ENCODE measurements around the gene AGBL2.

The AGBL2 gene

GRCh38 chr11:47628026-47628425 is 87.1 kb downstream of the AGBL2 start:
- no peak for DNase-seq (ENCODE audit: low read depth)

- no peak for DNase-seq (ENCODE audit: low read depth)
Observed at GRCh38 chr11:47626234-47626633, 88.9 kb downstream of the AGBL2 start.

GRCh38 chr11:47620836-47621378 is 94.3 kb downstream of the AGBL2 start:
- DNase-seq (ENCODE audit: low read depth) = no peak

- DNase-seq (ENCODE audit: low read depth) = no peak
Observed at GRCh38 chr11:47617417-47617809, 97.8 kb downstream of the AGBL2 start.

GRCh38 chr11:47616726-47617416 is 98.3 kb downstream of the AGBL2 start:
- peak; percentile 79 for DNase-seq (ENCODE audit: low read depth)

GRCh38 chr11:47615249-47615648 is 99.9 kb downstream of the AGBL2 start:
- DNase-seq (ENCODE audit: low read depth) = no peak

GRCh38 chr11:47611348-47611794 is 103.8 kb downstream of the AGBL2 start:
- DNase-seq (ENCODE audit: low read depth) = no peak

GRCh38 chr11:47609675-47610074 is 105.5 kb downstream of the AGBL2 start:
- no peak for DNase-seq (ENCODE audit: low read depth)

Data from fibroblast of the conjunctiva (primary cell).